Muscle of arm (tissue), 12 donors: ENCODE measurements around the gene SLC16A11. TPM values are rescaled to one million over a fixed set of nuclear protein-coding genes. Genes with fewer than 3 reads are reported as not detected.

Experiments used
- DNase-seq: peaks from one replicate; pipeline ENCODE4 v3.0.0-alpha.2; 2013
- polyA plus RNA-seq, 12 donors: library from polyadenylated mRNA; unstranded; fragments of 120-200 nt; gene quantifications; one replicate each; pipeline ENCODE4 v1.2.1, GENCODE V29; 2013; ENCODE audit not compliant: insufficient read length in 12 of 12

SLC16A11 gene
- polyA plus RNA-seq, 12 donors, result 0.09 to 1.6 (median 0.16) TPM; not detected in 5

GRCh38 chr17:7027335-7027734 is 16.6 kb downstream of the SLC16A11 start:
- DNase-seq, result no peak

DNA sequence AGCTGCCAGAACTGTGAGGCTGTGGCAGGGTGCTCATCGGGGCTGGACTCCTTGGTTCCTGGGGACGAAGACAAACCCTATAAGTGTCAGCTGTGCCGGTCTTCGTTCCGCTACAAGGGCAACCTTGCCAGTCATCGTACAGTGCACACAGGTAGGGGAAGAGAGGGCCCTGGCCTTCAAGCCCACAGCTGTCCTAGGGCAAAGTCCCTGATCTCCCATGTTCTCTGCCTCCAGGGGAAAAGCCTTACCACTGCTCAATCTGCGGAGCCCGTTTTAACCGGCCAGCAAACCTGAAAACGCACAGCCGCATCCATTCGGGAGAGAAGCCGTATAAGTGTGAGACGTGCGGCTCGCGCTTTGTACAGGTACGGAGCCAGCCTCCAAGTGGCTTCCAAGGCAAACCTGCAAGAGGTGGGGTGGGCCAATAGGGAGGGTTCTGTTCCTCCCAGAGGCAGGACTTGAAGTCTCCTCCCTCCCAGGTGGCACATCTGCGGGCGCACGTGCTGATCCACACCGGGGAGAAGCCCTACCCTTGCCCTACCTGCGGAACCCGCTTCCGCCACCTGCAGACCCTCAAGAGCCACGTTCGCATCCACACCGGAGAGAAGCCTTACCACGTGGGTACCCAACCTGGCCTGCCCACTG is 17.3 kb downstream of the SLC16A11 start:
- DNase-seq, result no peak

DNA sequence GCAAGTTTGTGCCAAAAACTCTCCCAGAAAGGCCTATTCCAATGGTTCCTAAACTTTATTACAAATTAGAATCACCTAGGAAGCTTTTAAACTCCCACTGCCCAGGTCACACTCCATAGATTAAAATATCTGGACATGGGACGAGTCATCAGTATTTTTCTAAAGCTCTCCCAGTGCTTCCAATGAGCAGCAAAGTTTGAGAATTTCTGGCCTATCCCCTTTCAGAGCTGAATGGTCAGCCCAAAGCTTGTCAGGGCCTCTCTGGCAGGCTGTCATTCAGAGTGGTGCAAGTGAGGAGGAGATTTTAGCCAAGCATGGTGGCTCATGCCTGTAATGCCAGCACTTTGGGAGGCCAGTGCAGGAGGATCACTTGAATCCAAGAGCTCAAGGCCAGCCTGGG is 18.6 kb downstream of the SLC16A11 start:
- no peak for DNase-seq

DNA sequence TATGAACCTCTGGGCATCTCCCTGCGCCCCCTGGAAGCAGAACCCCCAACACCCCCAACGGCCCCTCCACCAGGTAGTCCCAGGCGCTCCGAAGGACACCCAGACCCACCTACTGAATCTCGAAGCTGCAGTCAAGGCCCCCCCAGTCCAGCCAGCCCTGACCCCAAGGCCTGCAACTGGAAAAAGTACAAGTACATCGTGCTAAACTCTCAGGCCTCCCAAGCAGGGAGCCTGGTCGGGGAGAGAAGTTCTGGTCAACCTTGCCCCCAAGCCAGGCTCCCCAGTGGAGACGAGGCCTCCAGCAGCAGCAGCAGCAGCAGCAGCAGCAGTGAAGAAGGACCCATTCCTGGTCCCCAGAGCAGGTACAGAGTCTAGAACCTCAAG is 19.5 kb downstream of the SLC16A11 start:
- no peak for DNase-seq

DNA sequence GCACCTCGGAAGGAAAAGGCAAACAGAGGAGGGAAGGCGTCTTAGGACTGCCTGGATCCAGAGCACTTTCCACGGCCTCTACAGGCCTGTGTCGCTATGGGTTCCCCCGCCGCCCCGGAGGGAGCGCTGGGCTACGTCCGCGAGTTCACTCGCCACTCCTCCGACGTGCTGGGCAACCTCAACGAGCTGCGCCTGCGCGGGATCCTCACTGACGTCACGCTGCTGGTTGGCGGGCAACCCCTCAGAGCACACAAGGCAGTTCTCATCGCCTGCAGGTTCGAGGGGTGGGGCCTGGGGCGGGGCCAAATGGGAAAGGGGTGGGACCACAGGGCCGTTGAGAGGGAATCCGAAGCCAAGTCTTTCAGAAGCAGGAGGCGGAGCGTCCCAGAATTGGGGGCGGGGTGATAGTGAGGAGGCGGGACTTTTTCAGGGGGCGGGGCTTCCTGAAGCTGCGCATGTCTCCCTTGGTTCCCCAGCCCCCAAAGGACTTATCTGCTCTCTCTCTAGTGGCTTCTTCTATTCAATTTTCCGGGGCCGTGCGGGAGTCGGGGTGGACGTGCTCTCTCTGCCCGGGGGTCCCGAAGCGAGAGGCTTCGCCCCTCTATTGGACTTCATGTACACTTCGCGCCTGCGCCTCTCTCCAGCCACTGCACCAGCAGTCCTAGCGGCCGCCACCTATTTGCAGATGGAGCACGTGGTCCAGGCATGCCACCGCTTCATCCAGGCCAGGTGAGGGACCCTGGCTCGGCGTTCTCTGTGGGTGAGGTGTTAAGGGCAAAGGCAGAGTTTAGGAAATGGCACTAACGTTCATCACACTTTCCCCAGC is 20.1 kb downstream of the SLC16A11 start:
- peak; percentile 72 for DNase-seq

DNA sequence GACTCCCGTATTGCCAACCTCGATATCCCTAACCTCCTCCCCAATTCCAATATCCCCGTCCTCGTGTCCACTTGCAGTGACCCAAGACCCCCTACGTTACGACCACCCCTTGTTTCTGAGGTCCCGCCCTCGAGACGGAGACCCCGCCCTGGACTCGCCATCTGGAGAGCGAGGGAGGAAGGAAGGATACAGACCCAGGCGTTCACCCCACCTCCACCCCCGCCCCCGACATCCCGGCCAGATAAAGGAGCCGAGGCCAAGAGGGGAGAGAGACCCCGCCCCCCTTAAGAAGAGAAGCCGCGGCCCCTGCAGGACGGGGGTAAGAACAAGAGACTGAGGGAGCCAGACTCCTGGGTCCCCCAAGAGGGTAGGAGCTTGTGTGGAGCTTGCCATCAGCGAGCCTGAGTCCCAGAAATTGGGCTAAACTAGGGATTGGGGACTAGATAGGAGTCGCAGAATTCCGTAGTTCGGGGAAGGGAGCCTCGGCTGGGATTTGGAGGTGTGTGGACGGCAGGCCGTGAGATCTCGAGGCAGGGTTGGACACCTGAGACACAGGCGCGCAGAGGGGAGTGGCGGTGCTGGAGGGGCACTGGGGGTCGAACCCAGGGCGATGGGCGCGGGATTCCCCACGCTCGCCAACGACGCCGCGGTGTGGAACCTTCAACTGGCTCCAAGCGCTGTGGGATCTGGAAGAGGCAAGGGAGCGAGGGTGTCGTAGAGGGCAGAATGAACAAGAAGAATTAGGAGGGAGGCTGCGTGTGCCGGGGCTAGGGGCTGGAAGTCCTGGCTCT is 20.9 kb downstream of the SLC16A11 start, which contains the start of gene BCL6B:
BCL6B (plus strand) TSS at position 270 of the 791 bp plus-strand sequence. CDS start 622 bp downstream, outside the sequence.
- no peak for DNase-seq

DNA sequence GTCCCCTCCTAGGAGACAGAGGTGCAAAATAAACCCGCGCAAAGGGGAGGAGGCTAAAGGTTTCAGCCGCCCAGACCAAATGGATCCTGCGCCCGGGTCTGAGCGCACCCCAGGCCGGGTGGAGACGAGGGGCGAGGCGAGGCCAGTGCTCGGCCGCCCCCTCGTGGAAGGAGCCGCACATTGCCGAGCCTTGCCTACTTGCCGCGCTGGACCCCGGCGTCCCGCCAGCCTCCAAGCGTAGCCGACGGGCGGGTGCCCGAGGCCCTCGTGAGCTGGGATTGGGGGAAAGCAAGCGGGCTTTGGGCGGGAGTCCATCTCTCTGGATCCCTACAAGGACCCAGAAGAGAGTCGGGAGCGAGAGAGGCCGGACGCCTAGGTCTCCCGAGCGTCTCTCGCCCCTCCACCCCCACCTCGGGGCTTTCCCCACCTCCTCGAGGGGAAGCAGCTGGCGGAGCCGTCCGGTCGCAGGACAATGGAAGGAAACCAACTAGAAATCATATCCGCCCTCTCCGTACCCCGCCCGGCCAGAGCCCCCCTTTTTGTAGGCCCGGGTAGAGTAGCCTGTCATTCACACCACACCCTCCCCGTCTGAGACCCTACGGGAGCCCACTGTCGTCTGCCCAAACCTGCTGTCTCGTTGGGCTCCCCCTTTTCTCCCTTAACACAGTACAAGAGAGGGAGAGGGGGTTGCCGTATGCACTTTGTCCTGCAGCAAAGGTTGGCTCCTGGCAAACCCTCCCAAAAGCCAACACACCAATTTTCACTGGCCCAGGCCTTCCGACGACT is 21.7 kb downstream of the SLC16A11 start:
- peak; percentile 75 for DNase-seq

GRCh38 chr17:7020894-7021664 is 22.8 kb downstream of the SLC16A11 start:
- DNase-seq, result no peak

DNA sequence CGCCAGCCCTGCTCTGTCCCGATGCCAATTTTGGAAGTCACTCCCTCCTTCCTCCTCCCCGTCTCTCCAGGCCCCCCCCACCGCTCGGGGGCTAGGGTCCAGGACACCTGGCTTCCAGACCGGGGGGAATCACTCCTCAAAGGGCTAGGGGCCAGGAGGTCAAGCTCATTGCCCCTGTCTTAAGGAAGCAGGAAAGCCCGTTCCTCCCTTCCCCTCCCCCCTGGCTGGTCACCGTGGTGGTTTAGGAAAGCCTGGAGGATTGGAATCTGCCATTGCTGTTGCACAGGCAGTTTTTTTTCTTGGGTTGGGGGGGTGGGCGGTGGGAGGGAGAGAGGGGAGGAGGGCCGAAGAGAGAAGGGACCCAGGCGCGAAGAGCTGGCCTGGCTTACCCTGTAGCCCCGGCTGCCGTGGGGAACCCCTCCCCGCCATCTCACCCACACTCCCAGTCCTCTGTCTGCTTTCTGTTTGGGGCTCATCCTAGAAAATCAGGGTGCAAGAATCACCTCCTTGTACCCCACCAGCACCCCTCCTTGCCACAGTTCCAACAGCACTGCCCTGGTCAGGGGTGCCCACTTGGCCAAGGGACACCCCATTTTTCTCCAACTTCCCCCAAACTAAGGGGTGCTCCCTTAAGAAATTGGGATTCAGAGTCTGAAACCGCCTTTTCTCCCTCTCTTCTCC is 23.9 kb downstream of the SLC16A11 start:
- DNase-seq, result peak; percentile 79

GRCh38 chr17:7019367-7019766 is 24.5 kb downstream of the SLC16A11 start:
- DNase-seq, result no peak

GRCh38 chr17:7018331-7018964 is 25.4 kb downstream of the SLC16A11 start:
- DNase-seq, result no peak

DNA sequence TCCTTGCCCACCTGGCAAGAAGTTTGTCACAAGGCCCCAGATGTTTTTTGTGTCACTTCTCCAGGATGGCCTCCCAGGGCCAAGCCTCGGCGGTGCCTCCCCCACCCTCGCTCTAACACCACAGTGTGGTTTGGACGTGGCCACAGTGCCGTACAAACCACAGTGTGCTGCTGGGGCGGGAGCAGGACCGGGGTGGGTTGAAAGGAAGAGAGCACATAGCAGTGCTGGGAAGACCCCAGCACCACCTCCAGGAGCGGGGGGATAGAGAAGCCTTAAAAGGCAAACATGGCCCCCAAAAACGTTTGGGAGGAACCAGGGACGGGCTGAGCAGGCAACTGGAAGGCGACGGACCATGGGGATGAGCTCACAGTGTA is 26.1 kb downstream of the SLC16A11 start:
- DNase-seq, result no peak

GRCh38 chr17:7016886-7017826 is 26.7 kb downstream of the SLC16A11 start:
- DNase-seq, result no peak

DNA sequence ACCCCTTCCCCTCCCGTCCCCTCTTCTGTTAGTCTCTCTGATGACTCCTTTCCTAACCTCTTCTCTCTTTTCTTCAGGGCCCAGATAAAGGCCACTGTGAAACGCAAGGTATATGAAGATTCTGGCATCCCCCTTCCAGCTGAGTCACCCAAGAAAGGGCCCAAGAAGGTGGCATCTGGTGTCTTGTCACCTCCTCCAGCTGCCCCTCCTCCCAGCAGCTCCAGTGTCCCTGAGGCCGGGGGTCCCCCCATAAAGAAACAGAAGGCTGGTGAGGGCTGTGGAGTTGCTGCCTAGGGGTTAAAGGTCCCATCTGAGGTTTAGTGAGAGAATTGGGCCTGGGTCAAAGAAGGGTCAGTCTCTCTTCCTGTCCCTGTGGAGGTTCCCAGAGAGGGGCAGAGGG is 27.5 kb downstream of the SLC16A11 start:
- no peak for DNase-seq

GRCh38 chr17:7014995-7015958 is 28.6 kb downstream of the SLC16A11 start:
- no peak for DNase-seq

- DNase-seq, result peak; percentile 95
These were observed 29.5 kb downstream of the SLC16A11 start for GRCh38 chr17:7014261-7014994.

DNA sequence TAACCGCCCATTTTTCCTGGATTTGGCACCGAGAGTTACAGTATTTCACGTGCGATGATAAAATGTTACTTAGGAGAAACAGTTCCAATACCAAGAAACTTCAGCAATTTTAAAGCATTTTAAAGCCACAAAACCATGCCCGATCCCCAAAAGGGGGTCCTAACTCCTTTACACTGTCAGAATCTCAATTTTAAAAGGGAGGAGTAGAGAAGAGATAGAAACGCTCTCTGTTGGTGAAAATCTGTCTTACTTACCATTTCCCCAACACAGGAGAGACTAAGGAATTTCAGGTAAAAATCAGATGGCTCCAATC is 32.0 kb downstream of the SLC16A11 start:
- DNase-seq, result no peak
